Inflammatory macrophage treated with lipopolysaccharide for 1 hour (primary cell): ENCODE measurements around the gene SHFL.

Experiments
- DNase-seq, 2 donors: peaks; one replicate each; pipeline ENCODE4 v3.0.0-alpha.2; 2020 to 2022

The SHFL gene

DNA sequence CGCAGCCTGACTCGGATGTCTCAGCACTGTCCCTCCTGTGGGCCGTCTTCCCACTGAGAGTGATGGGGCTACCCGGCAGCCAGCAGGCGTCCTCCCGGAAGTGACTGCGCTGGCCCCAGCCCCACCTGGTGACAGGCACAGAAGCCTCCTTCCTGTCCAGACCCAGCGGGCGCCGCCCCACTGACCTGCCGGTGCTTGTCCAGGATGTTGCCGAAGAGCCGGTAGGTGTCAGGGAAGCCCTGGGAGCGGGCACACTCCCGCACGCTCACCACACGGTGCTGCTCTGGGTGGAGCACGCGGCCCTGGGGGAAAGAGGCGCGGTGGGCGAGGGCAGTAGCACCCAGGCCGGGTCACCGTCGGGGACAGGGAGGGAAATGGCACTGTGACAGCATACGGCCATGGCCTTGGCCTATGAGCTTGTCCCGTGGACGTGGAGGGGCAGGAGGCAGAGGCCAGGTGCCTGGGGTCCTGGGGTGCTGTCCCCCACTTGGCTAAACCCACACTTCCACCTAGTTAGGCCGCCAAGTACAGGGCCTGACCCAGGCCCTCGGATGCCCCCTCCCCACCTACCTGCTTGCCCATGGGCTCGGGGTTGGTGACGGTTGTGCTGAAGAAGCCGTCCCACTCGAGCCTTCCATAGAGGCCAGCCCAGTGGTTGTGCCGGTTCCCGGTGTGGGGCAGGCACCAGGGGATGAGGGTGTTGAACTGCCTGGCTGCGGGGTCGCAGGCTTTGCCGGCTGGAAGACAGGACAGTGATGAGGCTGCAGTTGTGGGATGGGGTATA, 49.6 kb downstream of the SHFL start:
- DNase-seq = no peak

DNA sequence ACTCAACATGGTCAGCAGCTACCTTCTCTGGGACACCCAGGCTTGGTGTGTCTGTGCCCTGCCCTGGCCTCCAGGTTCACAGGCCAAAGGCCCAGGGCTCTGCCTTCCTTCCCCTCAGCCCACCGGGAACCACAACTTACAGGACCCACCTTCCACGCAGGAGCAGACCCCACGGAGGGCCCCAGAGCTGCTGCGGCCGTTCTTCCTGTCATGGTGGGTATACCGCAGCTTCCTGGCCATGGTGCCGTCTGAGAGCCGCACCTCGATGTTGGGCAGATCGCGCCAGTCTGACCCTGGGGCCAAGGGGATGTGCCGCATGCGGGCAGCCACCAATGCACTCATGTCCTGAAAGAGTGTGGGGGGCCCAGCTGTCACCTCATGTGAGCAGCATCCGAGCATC, 50.8 kb downstream of the SHFL start:
- DNase-seq = no peak

DNA sequence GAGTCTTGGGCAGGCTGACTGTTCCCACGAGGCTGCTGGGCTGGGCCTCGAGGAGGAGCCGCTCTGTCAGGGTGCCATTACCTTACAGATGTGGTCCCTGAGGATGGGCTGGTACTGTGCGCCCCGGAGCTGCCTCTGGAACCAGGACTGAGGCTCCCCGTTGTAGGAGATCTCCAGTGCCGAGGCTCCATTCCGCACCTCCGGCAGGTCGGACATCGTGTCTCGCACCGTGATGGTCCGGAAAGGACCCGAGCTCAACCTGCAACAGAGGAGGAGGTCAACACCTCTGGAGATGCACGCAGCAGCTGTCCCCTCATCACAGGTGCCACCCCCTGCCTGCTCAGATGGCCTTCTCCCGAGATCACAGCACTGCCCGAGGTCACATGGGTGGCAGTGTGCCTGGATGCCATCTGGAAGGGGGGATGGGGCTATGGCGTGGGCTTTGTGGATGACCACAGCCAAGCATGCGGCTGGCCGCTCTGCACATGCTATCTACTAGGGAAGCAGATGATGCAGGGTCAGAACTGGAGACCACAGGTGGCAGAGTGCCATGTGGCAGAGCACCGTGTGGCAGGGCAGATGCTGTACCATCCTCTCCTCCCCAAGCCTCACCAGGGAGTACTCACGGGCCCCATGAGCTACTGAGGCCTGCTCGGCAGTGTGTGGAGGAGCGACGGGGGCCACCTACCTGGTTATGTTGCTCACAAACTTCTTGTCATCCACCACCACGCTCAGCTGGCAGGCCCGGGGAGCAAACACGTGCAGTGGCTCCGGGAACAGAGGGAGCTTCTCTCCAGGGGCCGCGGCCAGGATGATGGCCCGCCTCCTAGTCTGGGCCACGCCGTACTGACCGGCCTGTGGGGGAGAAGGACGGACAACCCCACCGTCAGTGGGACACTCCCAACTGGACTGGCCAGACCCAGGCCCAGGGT, 51.9 kb downstream of the SHFL start:
- DNase-seq = no peak

DNA sequence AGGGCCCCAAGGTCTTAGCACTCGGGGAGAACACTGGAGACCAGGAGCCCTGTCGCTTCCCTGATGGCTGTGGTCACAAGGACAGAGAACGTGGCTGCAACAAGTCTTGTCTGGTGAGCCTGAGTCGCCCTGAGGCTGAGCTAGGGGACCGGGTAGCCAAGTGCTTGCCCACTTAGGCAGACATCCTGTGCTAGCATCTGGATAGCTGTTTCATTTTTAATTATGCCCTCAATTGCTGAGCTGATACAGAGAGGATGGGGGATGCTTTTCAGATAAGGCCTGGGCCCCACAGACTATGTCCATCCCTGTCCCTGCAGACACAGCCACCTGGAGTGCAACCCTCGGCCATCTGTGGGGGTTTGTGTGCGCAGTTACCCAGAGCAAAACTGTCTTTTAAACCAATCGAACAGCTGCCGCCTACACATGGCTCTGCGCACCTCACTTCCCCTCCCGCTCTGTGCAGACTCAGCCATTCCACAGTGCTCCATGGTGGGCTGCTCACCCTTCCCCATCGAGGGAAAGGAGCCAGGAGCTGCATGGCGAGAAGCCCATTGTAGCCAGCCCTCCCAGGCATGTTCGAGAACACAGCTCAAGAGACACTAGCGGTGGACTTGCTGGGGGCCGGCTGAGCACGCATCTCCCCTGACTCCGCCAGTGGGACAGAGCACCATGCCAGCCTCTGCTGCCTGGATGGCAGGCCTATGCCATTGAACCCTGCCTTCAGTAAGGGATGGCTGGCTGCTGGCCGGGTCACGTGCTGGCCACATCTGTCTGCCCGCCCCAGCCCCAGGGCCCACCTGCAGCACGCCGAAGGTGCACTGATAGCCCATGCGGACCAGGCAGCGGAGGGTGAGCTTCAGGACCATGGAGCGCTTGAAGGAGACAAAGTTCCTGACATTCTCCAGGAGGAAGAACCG, 53.0 kb downstream of the SHFL start:
- DNase-seq = no peak

DNA sequence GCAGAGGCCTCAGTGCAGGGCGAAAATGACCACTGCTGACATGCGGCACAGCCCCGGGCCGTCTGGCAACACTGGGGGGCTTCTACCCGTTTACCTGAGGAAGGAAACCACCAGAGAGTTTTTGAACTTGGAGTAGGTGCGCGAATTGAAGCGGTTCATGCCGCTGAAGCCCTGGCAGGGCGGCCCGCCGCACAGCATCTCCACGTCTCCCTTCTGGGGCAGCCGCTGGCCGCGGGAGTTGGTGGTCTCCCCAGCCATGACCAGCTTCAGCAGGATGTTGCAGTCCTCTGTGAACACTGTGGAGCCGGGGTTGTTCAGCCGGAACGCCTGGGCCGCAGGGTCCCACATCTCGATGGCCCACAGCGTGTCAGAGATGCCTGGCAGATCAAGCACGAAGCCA, 53.8 kb downstream of the SHFL start:
- no peak for DNase-seq

DNA sequence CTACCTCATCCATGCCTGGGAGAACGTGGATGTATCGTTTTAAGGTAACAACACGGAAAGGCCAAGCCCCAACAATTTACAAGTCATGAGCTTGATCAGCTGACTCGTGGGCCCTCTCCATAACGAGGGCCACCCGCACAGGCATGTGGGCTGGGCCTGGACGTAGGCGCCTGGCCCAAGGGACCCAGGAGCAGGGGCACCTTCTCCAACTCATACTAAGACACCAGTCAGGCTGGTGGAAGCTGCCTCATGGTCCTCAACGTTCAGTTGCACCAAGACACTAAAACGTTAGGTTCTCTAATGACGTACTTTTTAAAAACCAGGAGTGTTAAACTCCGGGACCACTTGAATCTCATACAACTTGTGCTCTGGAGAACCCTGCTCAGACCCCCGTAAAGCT, 55.4 kb downstream of the SHFL start:
- DNase-seq = no peak

DNA sequence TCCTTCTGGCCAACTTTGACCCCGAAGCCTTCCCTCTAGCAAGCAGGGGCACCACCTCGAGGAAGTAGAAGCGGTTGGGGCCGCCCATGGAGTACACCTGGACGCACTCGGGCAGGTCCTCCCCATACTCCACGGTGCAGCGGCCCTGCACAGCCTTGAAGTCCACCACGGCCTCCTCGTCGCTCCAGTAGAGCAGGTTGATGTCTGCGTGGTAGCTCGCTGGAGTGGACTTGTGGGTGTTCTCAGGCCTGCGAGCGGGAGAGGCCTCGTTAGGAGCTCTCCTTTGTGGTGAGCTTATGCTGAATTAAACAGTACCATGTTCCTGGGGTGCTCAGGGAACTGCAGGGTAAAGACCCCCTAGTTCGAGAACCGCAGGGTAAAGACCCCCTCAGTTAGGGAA, 55.9 kb downstream of the SHFL start:
- DNase-seq = no peak
